Tibial artery (tissue), 4 donors: ENCODE data around the gene RAB31.

Experiments used
- DNase-seq, 2 donors: peaks; one replicate each; pipeline ENCODE4 v3.0.0-alpha.2; 2019
- H3K27ac ChIP-seq, 2 donors: fragments of 200-600 bp; sonication (generic) in 1 of 2; 1 replicate in 1 of 2; 2 replicates in 1 of 2; pipeline ENCODE4 v1.5.1; 2018 to 2019; ENCODE audit warnings: mild to moderate bottlenecking in 1 of 2
- H3K27me3 ChIP-seq, 2 donors: fragments of 200-600 bp; sonication (generic) in 1 of 2; one replicate each; pipeline versions ENCODE4 v1.5.1 to v1.6.0; 2016 to 2019
- H3K36me3 ChIP-seq, 3 donors: fragments of 200-600 bp; sonication (generic) in 2 of 3; one replicate each; pipeline ENCODE4 v1.5.1; 2016 to 2019; ENCODE audit warnings: mild to moderate bottlenecking in 2 of 3
- H3K4me1 ChIP-seq, 4 donors: fragments of 200-600 bp; sonication (generic) in 2 of 4; 1 replicate in 3 of 4; 2 replicates in 1 of 4; pipeline ENCODE4 v1.5.1; 2016 to 2019
- H3K4me3 ChIP-seq, 2 donors: fragments of 200-600 bp; sonication (generic) in 1 of 2; 1 replicate in 1 of 2; 2 replicates in 1 of 2; pipeline ENCODE4 v1.5.1; 2018 to 2019; ENCODE audit warnings: mild to moderate bottlenecking in 2 of 2
- H3K9me3 ChIP-seq, 3 donors: fragments of 200-600 bp; sonication (generic) in 1 of 3; one replicate each; pipeline ENCODE4 v1.5.1; 2016 to 2019
- intact Hi-C: fragments of 100-400 bp; cut with DNase I; formaldehyde crosslinking; loops from one replicate; pipeline ENCODE4 v1.15.0; 2023; ENCODE audit warnings: low total_unique reads
- TF ChIP-seq, protein P1 (sequence below), 2 experiments: fragments of 200-600 bp in 1 of 2; fragments of 450-650 bp in 1 of 2; IDR thresholded peaks; one replicate each; pipeline ENCODE4 v1.5.1; 2017 to 2019; ENCODE audit warnings: antibody characterized with exemption in 2 of 2, mild to moderate bottlenecking in 1 of 2, moderate library complexity in 1 of 2

The RAB31 gene

DNA sequence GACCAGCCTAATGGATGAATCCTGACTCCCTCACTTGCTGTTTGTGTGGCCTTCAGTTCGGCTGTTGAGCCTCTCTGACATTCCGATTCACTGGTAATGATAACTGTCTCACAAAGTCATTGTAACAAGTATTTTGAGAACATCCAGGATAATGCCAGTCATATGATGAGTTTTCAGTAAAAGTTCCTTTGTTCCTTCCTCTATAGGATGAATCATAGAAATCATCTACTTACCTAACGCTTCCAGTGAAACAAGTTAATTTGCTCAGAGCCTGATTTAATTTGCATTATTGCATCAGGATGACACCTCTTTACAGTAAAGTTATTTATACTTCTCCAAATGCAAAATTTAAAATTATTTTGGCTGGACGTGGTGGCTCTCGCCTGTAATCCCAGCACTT, 32.0 kb downstream of the RAB31 start:
- Histone ChIP-seq H3K27me3 (no peaks in the 10 kb centered on the region), H3K9me3 (no peaks in the 10 kb centered on the region), H3K27ac (no peak overlapping the region), H3K4me3 (no peak overlapping the region), H3K4me1 (peaks cover 0 to 37% (median 21%) of the 10 kb centered on the region in 4 donors), H3K36me3 (peaks cover 0 to 4% (median 0%) of the 10 kb centered on the region in 3 donors)
- TF ChIP-seq, protein P1, sequence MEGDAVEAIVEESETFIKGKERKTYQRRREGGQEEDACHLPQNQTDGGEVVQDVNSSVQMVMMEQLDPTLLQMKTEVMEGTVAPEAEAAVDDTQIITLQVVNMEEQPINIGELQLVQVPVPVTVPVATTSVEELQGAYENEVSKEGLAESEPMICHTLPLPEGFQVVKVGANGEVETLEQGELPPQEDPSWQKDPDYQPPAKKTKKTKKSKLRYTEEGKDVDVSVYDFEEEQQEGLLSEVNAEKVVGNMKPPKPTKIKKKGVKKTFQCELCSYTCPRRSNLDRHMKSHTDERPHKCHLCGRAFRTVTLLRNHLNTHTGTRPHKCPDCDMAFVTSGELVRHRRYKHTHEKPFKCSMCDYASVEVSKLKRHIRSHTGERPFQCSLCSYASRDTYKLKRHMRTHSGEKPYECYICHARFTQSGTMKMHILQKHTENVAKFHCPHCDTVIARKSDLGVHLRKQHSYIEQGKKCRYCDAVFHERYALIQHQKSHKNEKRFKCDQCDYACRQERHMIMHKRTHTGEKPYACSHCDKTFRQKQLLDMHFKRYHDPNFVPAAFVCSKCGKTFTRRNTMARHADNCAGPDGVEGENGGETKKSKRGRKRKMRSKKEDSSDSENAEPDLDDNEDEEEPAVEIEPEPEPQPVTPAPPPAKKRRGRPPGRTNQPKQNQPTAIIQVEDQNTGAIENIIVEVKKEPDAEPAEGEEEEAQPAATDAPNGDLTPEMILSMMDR (IDR thresholded peaks at IDR 0.05) = no peak
- intact Hi-C loops = no loop called here
- DNase-seq = no peak

DNA sequence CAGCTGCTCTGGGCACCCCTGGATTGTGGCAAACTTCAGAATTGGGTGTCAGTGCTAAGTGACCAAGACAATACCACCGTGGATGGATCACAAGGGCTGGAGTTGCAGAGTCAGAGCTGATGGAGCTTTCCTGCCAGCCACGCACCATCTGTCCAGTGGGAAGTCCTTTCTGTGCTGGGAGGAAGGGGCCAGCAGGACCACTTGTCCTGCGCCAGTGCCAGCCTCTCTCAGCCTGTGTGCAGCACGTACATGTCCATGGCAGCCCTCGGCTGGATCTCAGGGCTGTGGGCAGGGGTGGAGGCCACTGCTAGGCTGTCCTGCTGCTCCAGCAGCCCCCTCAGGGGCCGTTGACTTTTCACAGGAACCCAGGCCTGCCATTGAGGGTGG, 33.3 kb downstream of the RAB31 start:
- H3K4me3 ChIP-seq = no peak overlapping the region
- H3K4me1 ChIP-seq = peaks cover 0 to 36% (median 21%) of the 10 kb centered on the region in 4 donors
- H3K9me3 ChIP-seq = no peaks in the 10 kb centered on the region
- no peaks in the 10 kb centered on the region for H3K27me3 ChIP-seq
- DNase-seq = no peak
- intact Hi-C loops = no loop called here
- H3K36me3 ChIP-seq = no peaks in the 10 kb centered on the region
- TF ChIP-seq, protein P1 (IDR thresholded peaks at IDR 0.05) = no peak
- peak overlapping the region; percentile 57 to 59 for H3K27ac ChIP-seq

DNA sequence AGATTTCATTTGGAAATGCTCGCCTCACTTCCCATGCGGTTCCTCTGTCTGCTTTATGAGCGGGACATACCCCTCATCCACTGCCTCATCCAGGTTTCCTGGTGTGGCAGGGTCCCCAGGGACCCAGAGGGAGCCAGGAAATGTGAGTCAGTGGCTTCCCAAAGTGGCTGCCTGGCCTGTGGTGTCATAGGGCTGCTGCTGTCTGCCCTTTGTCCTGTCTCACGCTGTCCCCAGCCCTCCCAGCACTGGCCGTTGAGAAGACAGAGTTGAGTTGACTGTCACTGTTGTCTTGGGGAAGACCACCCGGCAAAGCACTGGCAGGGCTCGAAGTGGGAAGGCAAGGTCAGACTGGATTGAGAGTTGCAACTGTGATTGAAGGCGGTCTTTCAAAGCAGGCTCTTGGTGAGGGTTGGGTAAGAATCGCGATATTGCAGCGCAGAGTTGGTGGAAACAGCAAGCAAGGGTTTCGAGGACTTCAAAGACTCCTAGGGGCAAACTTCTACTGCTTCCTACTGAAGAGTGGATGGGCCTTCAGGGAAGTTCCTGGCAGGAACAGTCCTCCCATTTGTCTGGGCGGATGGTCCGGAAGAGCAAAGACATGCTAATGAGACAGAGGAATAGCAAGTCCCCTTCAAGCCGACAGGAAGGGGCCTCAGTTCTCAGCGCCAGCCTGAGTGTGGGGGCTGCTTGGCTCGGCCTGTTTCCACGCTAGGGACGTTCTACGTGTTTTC, 33.9 kb downstream of the RAB31 start:
- no peaks in the 10 kb centered on the region for H3K27me3 ChIP-seq
- no peaks in the 10 kb centered on the region for H3K9me3 ChIP-seq
- TF ChIP-seq, protein P1 (IDR thresholded peaks at IDR 0.05) = no peak
- intact Hi-C loops = no loop called here
- peak overlapping the region in 1 of 2 donors; percentile 14 for H3K4me3 ChIP-seq
- no peaks in the 10 kb centered on the region for H3K36me3 ChIP-seq
- peaks cover 0 to 30% (median 21%) of the 10 kb centered on the region in 4 donors for H3K4me1 ChIP-seq
- DNase-seq = peak in 1 of 2 donors; percentile 71
- H3K27ac ChIP-seq = peak overlapping the region; percentile 57 to 59

DNA sequence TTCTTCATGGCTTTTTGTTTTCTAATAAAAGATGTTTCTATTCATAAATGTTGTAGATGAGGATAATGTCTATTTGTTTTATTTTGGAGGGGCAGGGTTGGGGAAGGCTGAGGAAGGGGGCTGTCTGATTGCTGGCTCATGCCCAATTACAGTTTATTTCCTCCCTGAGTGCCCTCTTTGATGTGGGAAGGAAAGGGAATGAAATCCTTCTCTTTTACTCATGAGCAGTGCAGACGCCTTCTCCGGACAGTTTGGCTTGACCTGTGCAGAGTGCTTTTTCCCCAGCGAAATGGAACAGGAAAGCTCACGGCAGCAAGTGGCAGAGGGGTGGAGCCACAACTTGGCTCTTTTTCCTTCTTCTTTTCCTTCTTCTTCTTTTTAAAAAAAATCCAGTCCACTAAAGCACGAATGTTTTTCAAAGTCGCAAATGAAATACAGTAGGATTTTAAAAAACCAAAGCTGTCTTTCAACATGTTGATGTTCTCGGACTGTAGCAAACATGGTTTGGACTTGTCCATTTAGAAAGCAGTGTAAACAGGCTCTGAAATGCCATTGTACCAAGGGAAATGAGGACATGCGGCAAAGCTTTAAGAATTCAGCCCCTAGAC, 34.5 kb downstream of the RAB31 start:
- Histone ChIP-seq H3K27ac (peak overlapping the region; percentile 57 to 59), H3K36me3 (no peaks in the 10 kb centered on the region), H3K4me1 (peaks cover 0 to 28% (median 21%) of the 10 kb centered on the region in 4 donors), H3K27me3 (no peaks in the 10 kb centered on the region), H3K9me3 (no peaks in the 10 kb centered on the region), H3K4me3 (peak overlapping the region in 1 of 2 donors; percentile 14)
- TF ChIP-seq, protein P1 (IDR thresholded peaks at IDR 0.05) = no peak
- DNase-seq = no peak
- intact Hi-C loops = no loop called here

DNA sequence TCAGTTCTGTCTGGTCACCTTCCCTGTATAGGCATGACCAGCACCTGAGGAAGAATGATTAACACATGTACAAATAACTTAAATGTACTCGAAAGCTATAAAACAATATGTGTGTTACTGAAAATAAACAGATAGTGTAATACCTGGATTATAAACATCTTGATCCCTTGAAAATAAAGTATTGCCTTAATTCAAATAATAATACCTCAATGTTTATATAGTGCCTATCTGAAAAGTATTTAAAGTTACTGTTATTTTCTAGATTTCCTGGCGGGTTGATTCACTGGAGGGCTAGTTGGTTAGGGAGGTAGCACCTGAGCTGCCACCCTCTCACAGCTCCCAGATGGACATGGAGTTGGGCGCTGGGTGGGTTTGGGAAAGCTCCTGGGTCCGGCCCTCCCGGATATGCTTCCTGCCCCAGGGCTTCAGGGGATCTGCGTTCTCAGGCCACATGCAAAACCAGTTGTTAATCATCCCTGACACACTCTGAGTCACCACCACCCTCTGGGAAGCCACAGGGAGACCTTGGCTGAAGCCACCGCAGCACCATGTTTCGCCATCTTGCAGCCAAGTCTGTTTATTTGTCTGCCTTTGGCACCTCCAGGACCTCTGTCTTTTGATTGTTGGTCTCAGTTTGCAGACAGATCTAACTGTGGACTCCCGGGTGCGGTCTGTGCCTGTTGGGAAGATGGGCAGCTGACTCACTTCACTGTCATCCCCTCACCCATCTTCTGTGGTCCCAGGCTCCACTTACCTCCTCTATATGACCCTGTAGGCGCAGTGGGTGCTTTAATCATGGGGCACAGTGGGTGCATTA, 35.3 kb downstream of the RAB31 start:
- H3K4me3 ChIP-seq = no peak overlapping the region
- intact Hi-C loops = no loop called here
- peaks cover 0 to 28% (median 21%) of the 10 kb centered on the region in 4 donors for H3K4me1 ChIP-seq
- DNase-seq = no peak
- TF ChIP-seq, protein P1 (IDR thresholded peaks at IDR 0.05) = no peak
- no peaks in the 10 kb centered on the region for H3K9me3 ChIP-seq
- H3K27me3 ChIP-seq = no peaks in the 10 kb centered on the region
- H3K36me3 ChIP-seq = no peaks in the 10 kb centered on the region
- peak overlapping the region; percentile 57 to 59 for H3K27ac ChIP-seq
